Right atrium auricular region (tissue), 2 donors: ENCODE data around the gene PDXK. TPM values are rescaled to one million over a fixed set of nuclear protein-coding genes. Genes with fewer than 3 reads are reported as not detected.

Experiments
- DNase-seq: peaks from one replicate; pipeline ENCODE4 v3.0.0-alpha.2; 2019; ENCODE audit warnings: low spot score
- H3K27ac ChIP-seq, 2 donors: fragments of 200-600 bp; sonication (generic); 1 replicate in 1 of 2; 2 replicates in 1 of 2; pipeline ENCODE4 v1.5.1; 2016 to 2019
- H3K27me3 ChIP-seq, 2 donors: fragments of 200-600 bp; sonication (generic); one replicate each; pipeline versions ENCODE4 v1.5.1 to v1.6.0; 2017 to 2019
- H3K36me3 ChIP-seq: fragments of 200-600 bp; sonication (generic); one replicate; pipeline ENCODE4 v1.5.1; 2016
- H3K4me1 ChIP-seq, 2 donors: fragments of 200-600 bp; sonication (generic); one replicate each; pipeline versions ENCODE4 v1.5.1 to v1.6.0; 2017 to 2019
- H3K4me3 ChIP-seq, 2 donors: fragments of 200-600 bp; sonication (generic); 1 replicate in 1 of 2; 2 replicates in 1 of 2; pipeline ENCODE4 v1.5.1; 2017 to 2019; ENCODE audit warnings: mild to moderate bottlenecking in 1 of 2, moderate library complexity in 1 of 2
- H3K9me3 ChIP-seq, 2 donors: fragments of 200-600 bp; sonication (generic); one replicate each; pipeline ENCODE4 v1.5.1; 2019
- CTCF ChIP-seq, 2 donors: fragments of 200-600 bp; sonication (generic); IDR thresholded peaks; one replicate each; pipeline ENCODE4 v1.5.1; 2019; ENCODE audit warnings: antibody characterized with exemption in 2 of 2
- total RNA-seq, 2 donors: library from RNA; depleted of rRNA; stranded (reverse); fragments of >200 nt; gene quantifications; one replicate each; pipeline ENCODE4 v1.1.0, GENCODE V29; 2016

The PDXK gene
- total RNA-seq, 2 donors from 2014 or later, result 29.1 to 45.7 TPM

GRCh38 chr21:43731891-43732711 is 13.2 kb downstream of the PDXK start:
- Histone ChIP-seq H3K4me1 (peaks cover 0 to 56% of the 10 kb centered on the region in 2 donors), H3K4me3 (no peak overlapping the region), H3K27me3 (no peaks in the 10 kb centered on the region), H3K27ac (peak overlapping the region; percentile 12 to 40), H3K9me3 (no peaks in the 10 kb centered on the region), H3K36me3 (no peaks in the 10 kb centered on the region)
- DNase-seq, result no peak
- no peak for TF ChIP-seq CTCF (IDR thresholded peaks at IDR 0.05)

- no peaks in the 10 kb centered on the region for H3K9me3 ChIP-seq
- no peak for TF ChIP-seq CTCF (IDR thresholded peaks at IDR 0.05)
- H3K27ac ChIP-seq, result no peak overlapping the region
- no peaks in the 10 kb centered on the region for H3K27me3 ChIP-seq
- no peak overlapping the region for H3K4me3 ChIP-seq
- no peak for DNase-seq
- H3K36me3 ChIP-seq, result no peaks in the 10 kb centered on the region
- H3K4me1 ChIP-seq, result peaks cover 0 to 47% of the 10 kb centered on the region in 2 donors
Observed at GRCh38 chr21:43733060-43733459, 14.1 kb downstream of the PDXK start.

DNA sequence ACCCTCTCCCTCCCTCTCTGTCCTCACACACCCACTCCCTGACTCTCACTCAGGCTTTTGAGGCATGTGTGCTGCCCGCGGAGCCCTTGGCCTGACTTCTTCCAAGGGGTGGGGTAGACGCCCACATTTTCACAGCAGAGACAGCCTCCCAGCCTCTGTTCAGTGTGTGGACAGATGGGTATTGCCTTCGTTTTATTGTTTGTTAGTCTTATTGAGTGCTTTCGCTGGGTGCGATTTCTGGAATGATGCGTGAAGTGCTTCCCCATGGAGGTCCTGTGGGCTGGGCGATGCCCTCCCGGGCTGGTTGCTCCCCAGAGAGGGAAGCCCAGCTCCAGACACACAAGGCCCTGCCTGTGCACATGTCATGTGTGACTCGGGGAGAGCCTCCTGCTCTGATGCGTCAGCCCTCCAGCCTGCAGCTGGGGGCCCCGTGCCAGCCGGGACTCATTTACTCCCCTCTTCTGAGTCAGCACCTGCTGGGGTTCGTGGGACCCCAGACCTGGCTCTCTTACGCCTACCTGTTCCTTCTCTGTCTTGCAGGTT is 14.7 kb downstream of the PDXK start:
- no peaks in the 10 kb centered on the region for H3K9me3 ChIP-seq
- peaks cover 0 to 43% of the 10 kb centered on the region in 2 donors for H3K4me1 ChIP-seq
- TF ChIP-seq CTCF (IDR thresholded peaks at IDR 0.05), result no peak
- no peaks in the 10 kb centered on the region for H3K27me3 ChIP-seq
- H3K36me3 ChIP-seq, result no peaks in the 10 kb centered on the region
- H3K27ac ChIP-seq, result no peak overlapping the region
- DNase-seq, result no peak
- no peak overlapping the region for H3K4me3 ChIP-seq

DNA sequence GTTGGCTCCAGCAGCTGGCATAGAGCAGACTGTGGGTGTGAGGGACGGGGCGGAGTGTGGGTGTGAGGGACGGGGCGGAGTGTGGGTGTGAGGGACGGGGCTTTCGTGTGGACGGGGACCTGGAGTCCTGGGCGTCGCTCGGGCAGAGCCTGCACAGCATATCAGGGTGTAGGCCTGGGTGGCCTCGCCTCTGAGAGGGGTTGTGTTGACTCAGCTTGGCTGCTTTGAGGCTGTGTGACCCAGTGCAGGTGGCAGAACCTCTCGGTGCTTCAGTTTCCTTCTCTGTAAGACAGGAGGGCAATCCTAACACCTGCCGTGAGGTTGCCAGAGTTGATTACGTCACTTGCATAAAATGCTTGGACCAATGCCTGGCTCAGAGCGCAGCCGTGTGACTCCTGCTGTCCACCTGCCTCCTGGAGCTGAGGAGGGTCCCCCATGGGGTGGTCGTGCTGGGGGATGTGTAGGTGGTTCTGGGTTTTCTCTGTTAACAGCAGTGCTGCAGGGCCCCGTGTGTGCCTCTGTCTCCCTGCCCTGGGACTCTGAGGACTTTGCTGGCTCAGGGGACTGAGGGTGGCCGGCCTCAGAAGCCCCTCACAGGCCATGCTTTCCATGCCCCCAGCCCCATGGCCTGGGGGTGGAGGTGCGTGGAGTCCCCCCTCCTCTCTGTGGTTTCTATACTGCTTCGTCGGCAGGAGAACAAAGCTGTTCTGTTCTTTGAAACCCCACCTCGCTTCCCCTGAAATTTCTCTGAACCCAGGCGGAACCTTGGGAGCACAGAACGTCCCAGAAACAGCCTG is 15.4 kb downstream of the PDXK start:
- Histone ChIP-seq H3K36me3 (no peaks in the 10 kb centered on the region), H3K4me3 (no peak overlapping the region), H3K27ac (no peak overlapping the region), H3K9me3 (no peaks in the 10 kb centered on the region), H3K4me1 (peaks cover 0 to 36% of the 10 kb centered on the region in 2 donors), H3K27me3 (no peaks in the 10 kb centered on the region)
- no peak for DNase-seq
- no peak for TF ChIP-seq CTCF (IDR thresholded peaks at IDR 0.05)

GRCh38 chr21:43734928-43735229 is 15.9 kb downstream of the PDXK start:
- Histone ChIP-seq H3K27ac (no peak overlapping the region), H3K27me3 (no peaks in the 10 kb centered on the region), H3K36me3 (no peaks in the 10 kb centered on the region), H3K4me3 (no peak overlapping the region), H3K4me1 (peaks cover 0 to 32% of the 10 kb centered on the region in 2 donors), H3K9me3 (no peaks in the 10 kb centered on the region)
- no peak for TF ChIP-seq CTCF (IDR thresholded peaks at IDR 0.05)
- DNase-seq, result no peak
